NB4 (cell line): ENCODE data around the gene DGCR2.

Experiments used
- CTCF ChIP-seq: IDR thresholded peaks from one replicate; pipeline ENCODE4 v1.5.1; 2012; ENCODE audit warnings: low read depth, low read length
- POLR2A ChIP-seq: IDR thresholded peaks from 2 replicates; pipeline ENCODE4 v1.6.1; 2011; ENCODE audit warnings: mild to moderate bottlenecking; ENCODE audit not compliant: insufficient read length; ENCODE audit errors: extremely low read depth

GRCh38 chr22:19039796-19040280, 82.4 kb downstream of the DGCR2 start:
- TF ChIP-seq CTCF (no peak), POLR2A (no peak)
